IMR-90 (cell line): ENCODE measurements around the gene ZNF212.

Experiments
- MAFK ChIP-seq: IDR thresholded peaks from 2 replicates; pipeline ENCODE4 v1.6.1; 2012; ENCODE audit warnings: low read depth, low read length, improper control_type of control experiment
- POLR2A ChIP-seq: IDR thresholded peaks from 2 replicates; pipeline ENCODE4 v1.6.1; 2012; ENCODE audit warnings: mild to moderate bottlenecking, low read depth, low read length
- RCOR1 ChIP-seq: IDR thresholded peaks from 2 replicates; pipeline ENCODE4 v1.6.1; 2012; ENCODE audit warnings: mild to moderate bottlenecking, low read length, improper control_type of control experiment; ENCODE audit not compliant: insufficient replicate concordance
- SMC3 ChIP-seq: fragments of 150-350 bp; IDR thresholded peaks from 2 replicates; pipeline ENCODE4 v1.6.1; 2016; ENCODE audit warnings: low read depth, mild to moderate bottlenecking, antibody characterized with exemption, low read length, moderate library complexity
- TF ChIP-seq, protein P1 (sequence below): conservative IDR thresholded peaks from 2 replicates; pipeline ENCODE4 v1.5.1; 2012; ENCODE audit warnings: mild to moderate bottlenecking, low read depth, low read length, improper control_type of control experiment

GRCh38 chr7:149239345-149240143 lies at the start of gene ZNF212:
- TF ChIP-seq, protein P1, sequence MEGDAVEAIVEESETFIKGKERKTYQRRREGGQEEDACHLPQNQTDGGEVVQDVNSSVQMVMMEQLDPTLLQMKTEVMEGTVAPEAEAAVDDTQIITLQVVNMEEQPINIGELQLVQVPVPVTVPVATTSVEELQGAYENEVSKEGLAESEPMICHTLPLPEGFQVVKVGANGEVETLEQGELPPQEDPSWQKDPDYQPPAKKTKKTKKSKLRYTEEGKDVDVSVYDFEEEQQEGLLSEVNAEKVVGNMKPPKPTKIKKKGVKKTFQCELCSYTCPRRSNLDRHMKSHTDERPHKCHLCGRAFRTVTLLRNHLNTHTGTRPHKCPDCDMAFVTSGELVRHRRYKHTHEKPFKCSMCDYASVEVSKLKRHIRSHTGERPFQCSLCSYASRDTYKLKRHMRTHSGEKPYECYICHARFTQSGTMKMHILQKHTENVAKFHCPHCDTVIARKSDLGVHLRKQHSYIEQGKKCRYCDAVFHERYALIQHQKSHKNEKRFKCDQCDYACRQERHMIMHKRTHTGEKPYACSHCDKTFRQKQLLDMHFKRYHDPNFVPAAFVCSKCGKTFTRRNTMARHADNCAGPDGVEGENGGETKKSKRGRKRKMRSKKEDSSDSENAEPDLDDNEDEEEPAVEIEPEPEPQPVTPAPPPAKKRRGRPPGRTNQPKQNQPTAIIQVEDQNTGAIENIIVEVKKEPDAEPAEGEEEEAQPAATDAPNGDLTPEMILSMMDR, result peak; percentile 88
- TF ChIP-seq SMC3 (peak; percentile 60), MAFK (no peak), POLR2A (peak; percentile 56; the same call in 1 of the 2 replicates), RCOR1 (no peak)
